ENCODE results near the gene RALGAPB. TPM values are rescaled to one million over a fixed set of nuclear protein-coding genes. Genes with fewer than 3 reads are reported as not detected.
A peak's percentile ranks its signal among the peaks of the same experiment; 100 is the strongest.

RALGAPB gene
- total and polyA plus RNA-seq, 2 of the 13 experiments (the other 11 are each of a cell fraction or from before 2014, with no cell fraction given), result 17.6 to 30.6 TPM

DNA sequence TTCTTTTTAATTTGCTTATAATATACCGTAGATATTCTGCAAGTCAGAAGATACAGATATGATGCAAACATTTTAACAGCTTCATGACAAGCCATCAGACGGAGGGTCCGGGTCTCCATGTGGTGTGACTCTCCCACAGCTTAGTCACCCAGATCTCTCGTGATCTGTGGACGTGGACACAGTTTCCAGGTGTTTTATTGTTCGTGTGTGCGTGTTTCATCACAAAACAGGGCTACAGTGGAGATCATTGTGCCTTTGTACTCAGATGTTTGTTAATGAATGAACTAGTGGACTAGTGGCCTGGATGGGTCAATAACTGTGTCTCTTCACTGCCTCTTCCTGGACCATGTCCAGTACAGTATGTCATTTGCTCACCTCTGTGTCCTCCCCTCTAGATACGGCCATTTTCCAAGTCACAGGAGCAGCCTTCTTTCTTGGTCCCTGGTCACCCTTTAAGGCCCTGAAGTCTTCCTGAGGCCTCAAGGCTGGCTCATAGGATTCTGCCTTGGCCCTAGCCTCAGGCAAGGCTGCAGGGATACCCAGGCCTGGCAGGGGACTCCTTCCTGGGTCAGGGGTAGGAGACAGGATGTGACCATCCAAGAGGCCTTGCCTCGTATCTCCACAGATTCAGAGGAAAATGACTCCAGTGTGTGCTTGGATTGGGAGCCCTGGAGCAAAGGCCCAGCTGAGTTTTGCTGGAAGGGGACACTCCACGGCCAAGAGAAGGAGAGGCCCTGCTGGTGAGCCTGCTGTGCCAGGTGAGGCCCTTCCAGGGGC is 112.9 kb downstream of the RALGAPB start (continued):
- TF ChIP-seq EEA1 (CRISPR knock-in tag; IDR thresholded peaks at IDR 0.05; ENCODE audit: borderline replicate concordance) (peak; percentile 85; the same call in 1 of the 2 replicates), ZBTB38 (CRISPR knock-in tag; IDR thresholded peaks at IDR 0.05) (peak; percentile 73), JARID2 (CRISPR knock-in tag; IDR thresholded peaks at IDR 0.05; ENCODE audit: insufficient replicate concordance) (peak; percentile 66), NFYB (CRISPR knock-in tag; IDR thresholded peaks at IDR 0.05) (no peak), RFXANK (CRISPR knock-in tag; IDR thresholded peaks at IDR 0.05) (0 out of 2 replicates have a peak, but pooled peaks have one; percentile 47), MZF1 (CRISPR knock-in tag; IDR thresholded peaks at IDR 0.05; ENCODE audit: borderline replicate concordance) (no peak; the same call in 1 of the 2 replicates), ZNF138 (CRISPR knock-in tag; IDR thresholded peaks at IDR 0.05; ENCODE audit: low read depth) (no peak), TCF7L2 (IDR thresholded peaks at IDR 0.05; ENCODE audit: low read depth, low read length) (no peak), NFATC3 (CRISPR knock-in tag; IDR thresholded peaks at IDR 0.05) (no peak), CREM (IDR thresholded peaks at IDR 0.05) (peak; percentile 80; the same call in 1 of the 2 replicates), CREM (CRISPR knock-in tag; IDR thresholded peaks at IDR 0.05) (no peak), DNMT1 (CRISPR knock-in tag; IDR thresholded peaks at IDR 0.05) (peak; percentile 66; the same call in 1 of the 2 replicates), NCOA2 (CRISPR knock-in tag; IDR thresholded peaks at IDR 0.05) (peak; percentile 80)
- TF ChIP-seq, protein P1, sequence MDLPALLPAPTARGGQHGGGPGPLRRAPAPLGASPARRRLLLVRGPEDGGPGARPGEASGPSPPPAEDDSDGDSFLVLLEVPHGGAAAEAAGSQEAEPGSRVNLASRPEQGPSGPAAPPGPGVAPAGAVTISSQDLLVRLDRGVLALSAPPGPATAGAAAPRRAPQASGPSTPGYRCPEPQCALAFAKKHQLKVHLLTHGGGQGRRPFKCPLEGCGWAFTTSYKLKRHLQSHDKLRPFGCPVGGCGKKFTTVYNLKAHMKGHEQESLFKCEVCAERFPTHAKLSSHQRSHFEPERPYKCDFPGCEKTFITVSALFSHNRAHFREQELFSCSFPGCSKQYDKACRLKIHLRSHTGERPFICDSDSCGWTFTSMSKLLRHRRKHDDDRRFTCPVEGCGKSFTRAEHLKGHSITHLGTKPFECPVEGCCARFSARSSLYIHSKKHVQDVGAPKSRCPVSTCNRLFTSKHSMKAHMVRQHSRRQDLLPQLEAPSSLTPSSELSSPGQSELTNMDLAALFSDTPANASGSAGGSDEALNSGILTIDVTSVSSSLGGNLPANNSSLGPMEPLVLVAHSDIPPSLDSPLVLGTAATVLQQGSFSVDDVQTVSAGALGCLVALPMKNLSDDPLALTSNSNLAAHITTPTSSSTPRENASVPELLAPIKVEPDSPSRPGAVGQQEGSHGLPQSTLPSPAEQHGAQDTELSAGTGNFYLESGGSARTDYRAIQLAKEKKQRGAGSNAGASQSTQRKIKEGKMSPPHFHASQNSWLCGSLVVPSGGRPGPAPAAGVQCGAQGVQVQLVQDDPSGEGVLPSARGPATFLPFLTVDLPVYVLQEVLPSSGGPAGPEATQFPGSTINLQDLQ (CRISPR knock-in tag; IDR thresholded peaks at IDR 0.05), result no peak
- TF ChIP-seq, protein P2, sequence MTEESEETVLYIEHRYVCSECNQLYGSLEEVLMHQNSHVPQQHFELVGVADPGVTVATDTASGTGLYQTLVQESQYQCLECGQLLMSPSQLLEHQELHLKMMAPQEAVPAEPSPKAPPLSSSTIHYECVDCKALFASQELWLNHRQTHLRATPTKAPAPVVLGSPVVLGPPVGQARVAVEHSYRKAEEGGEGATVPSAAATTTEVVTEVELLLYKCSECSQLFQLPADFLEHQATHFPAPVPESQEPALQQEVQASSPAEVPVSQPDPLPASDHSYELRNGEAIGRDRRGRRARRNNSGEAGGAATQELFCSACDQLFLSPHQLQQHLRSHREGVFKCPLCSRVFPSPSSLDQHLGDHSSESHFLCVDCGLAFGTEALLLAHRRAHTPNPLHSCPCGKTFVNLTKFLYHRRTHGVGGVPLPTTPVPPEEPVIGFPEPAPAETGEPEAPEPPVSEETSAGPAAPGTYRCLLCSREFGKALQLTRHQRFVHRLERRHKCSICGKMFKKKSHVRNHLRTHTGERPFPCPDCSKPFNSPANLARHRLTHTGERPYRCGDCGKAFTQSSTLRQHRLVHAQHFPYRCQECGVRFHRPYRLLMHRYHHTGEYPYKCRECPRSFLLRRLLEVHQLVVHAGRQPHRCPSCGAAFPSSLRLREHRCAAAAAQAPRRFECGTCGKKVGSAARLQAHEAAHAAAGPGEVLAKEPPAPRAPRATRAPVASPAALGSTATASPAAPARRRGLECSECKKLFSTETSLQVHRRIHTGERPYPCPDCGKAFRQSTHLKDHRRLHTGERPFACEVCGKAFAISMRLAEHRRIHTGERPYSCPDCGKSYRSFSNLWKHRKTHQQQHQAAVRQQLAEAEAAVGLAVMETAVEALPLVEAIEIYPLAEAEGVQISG (CRISPR knock-in tag; IDR thresholded peaks at IDR 0.05), result peak; percentile 58; the same call in 1 of the 2 replicates
- TF ChIP-seq, protein P3, sequence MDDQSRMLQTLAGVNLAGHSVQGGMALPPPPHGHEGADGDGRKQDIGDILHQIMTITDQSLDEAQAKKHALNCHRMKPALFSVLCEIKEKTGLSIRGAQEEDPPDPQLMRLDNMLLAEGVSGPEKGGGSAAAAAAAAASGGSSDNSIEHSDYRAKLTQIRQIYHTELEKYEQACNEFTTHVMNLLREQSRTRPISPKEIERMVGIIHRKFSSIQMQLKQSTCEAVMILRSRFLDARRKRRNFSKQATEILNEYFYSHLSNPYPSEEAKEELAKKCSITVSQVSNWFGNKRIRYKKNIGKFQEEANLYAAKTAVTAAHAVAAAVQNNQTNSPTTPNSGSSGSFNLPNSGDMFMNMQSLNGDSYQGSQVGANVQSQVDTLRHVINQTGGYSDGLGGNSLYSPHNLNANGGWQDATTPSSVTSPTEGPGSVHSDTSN (CRISPR knock-in tag; IDR thresholded peaks at IDR 0.05; ENCODE audit: borderline replicate concordance), result no peak
- TF ChIP-seq, protein P4, sequence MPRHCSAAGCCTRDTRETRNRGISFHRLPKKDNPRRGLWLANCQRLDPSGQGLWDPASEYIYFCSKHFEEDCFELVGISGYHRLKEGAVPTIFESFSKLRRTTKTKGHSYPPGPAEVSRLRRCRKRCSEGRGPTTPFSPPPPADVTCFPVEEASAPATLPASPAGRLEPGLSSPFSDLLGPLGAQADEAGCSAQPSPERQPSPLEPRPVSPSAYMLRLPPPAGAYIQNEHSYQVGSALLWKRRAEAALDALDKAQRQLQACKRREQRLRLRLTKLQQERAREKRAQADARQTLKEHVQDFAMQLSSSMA (CRISPR knock-in tag; IDR thresholded peaks at IDR 0.05), result peak; percentile 41; the same call in 1 of the 2 replicates
- TF ChIP-seq, protein P5, sequence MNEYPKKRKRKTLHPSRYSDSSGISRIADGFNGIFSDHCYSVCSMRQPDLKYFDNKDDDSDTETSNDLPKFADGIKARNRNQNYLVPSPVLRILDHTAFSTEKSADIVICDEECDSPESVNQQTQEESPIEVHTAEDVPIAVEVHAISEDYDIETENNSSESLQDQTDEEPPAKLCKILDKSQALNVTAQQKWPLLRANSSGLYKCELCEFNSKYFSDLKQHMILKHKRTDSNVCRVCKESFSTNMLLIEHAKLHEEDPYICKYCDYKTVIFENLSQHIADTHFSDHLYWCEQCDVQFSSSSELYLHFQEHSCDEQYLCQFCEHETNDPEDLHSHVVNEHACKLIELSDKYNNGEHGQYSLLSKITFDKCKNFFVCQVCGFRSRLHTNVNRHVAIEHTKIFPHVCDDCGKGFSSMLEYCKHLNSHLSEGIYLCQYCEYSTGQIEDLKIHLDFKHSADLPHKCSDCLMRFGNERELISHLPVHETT (CRISPR knock-in tag; conservative IDR thresholded peaks at IDR 0.05), result no peak; the same call in 1 of the 2 replicates
